NT2/D1 (cell line): ENCODE results near the gene KLRC4.
"Not testable (repeated sequence)": the region's sequence is repeated elsewhere in the genome, so short reads cannot be mapped to it uniquely, and the experiment has no call there.

Experiments
- SUZ12 ChIP-seq: IDR thresholded peaks from 2 replicates; pipeline ENCODE4 v1.6.1; 2011; ENCODE audit not compliant: insufficient read length, insufficient read depth; ENCODE audit errors: extremely low read depth
- YY1 ChIP-seq: IDR thresholded peaks from 2 replicates; pipeline ENCODE4 v1.6.1; 2011; ENCODE audit not compliant: insufficient read length, insufficient read depth
- ZNF274 ChIP-seq: IDR thresholded peaks from 2 replicates; pipeline ENCODE4 v1.6.1; 2011; ENCODE audit warnings: mild to moderate bottlenecking, low read depth, low read length

DNA sequence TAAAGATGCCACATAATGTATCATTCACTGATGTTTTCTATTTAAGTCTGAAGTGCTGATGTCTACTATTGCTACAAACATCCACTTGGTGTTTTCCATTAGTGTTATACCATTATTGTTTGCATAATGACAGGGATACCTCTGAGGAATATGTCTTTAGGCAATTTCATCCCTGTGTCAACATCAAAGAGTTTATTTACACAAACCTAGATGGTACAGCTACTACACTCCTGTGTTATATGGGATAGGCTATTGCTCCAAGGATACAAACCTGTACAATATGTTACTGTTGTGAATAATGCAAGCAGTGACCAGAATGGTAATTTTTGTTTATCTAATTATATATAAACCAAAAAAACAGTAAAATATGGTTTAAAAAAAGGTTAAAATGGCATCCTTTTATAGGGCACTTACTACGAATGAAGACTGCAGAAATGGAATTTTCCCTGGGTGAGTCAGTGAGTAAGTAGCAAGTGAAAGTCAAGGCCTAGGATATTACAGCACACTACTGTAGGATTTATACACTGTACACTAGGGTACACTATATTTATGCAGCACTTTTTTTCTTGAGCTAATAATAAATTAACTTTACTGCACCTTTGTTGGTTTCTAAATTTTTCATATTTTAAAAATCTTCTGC lies 14.8 kb upstream of the KLRC4 start:
- not testable (repeated sequence) for TF ChIP-seq YY1, SUZ12, ZNF274
